Thoracic aorta endothelial cell (primary cell): ENCODE data around the gene MNX1. TPM values are rescaled to one million over a fixed set of nuclear protein-coding genes. Genes with fewer than 3 reads are reported as not detected.

Source experiments
- total RNA-seq: library from RNA; depleted of rRNA; stranded (reverse); fragments of >200 nt; gene quantifications from 2 replicates; pipeline ENCODE4 v1.2.3, GENCODE V29; 2012

MNX1 gene
- not detected in 2 replicates for total RNA-seq

GRCh38 chr7:157010588-157011332 is at the start of gene MNX1:
Gene MNX1, minus strand, starts transcription at chr7:157010663. Its CDS starts 313 bp downstream, at chr7:157010350.

Other genes with a start within 250 kb of the MNX1 start
- 94.4 and 125 TPM in 2 replicates for gene LMBR1, start 117.5 kb downstream of the MNX1 start, total RNA-seq
- gene NOM1, start 61.0 kb downstream of the MNX1 start, total RNA-seq, result 30.9 and 35.3 TPM in 2 replicates
- gene UBE3C, start 128.3 kb upstream of the MNX1 start, total RNA-seq, result 147 and 149 TPM in 2 replicates